GM21447 (cell line): Measurements from ENCODE around the gene COL18A1.
"Not testable (repeated sequence)": the region's sequence is repeated elsewhere in the genome, so short reads cannot be mapped to it uniquely, and the experiment has no call there.

Experiments used
- ATAC-seq: cut with Tn5 transposase; IDR thresholded peaks from one replicate; pipeline ENCODE4 v1.9.1; 2021; ENCODE audit not compliant: unreplicated experiment

COL18A1 gene

GRCh38 chr21:45551783-45552695 is 147.1 kb downstream of the COL18A1 start:
- no peak for ATAC-seq

GRCh38 chr21:45552696-45553391 is 147.9 kb downstream of the COL18A1 start:
- no peak for ATAC-seq

DNA sequence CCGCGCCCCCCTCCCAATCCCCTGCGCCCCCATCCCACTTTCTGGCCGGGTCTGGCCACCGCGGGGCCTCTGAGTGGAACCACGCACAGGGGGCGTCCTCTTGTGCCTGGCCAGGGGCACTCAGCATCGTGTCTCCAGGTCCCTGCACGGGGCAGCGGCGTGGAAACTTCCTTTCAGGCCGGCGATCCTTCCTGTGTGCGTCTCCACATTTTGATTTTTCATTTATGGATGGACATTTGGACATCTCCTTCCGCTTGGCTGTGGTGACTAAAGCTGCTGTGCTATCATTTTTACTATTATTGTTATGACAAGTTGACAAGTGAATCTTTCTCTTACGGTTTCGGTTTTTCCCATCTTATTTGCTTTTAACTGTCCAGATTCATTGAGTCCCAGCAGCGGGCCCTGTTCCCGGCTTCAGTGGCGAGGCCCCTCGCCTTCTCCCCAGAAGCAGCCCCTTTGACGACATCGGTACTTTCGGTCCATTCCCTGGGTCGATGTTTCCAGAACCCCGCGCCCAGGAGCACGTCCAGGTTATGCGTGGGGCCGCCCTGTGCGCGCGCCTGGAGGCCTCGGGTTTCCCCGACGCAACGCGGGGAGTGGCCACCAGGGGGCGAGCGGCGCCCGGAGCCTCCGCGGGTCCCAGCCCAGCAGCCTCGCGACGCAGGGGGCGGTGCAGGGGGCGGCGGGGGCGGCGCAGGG is 149.7 kb downstream of the COL18A1 start:
- ATAC-seq: peak; percentile 36

- ATAC-seq: no peak
Observed at GRCh38 chr21:45555251-45555556, 150.2 kb downstream of the COL18A1 start.

GRCh38 chr21:45555557-45556301 is 150.8 kb downstream of the COL18A1 start:
- no peak for ATAC-seq

DNA sequence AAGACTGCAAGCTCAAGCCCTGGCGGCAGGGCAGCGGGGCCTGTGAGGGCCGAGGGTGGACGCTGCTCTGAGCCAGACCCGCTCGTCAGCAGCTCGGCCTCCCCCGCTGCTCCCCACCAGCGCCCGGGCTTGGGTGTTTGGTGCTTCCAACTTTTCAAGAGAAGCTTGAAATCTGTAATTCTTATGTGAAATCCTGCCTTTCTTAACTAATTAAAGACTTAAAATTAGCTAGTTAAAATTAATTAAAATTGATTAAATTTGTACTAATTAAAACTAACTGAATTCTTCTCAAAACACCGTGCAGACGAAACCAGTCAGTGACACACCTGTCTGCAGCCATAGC is 151.3 kb downstream of the COL18A1 start:
- no peak for ATAC-seq

DNA sequence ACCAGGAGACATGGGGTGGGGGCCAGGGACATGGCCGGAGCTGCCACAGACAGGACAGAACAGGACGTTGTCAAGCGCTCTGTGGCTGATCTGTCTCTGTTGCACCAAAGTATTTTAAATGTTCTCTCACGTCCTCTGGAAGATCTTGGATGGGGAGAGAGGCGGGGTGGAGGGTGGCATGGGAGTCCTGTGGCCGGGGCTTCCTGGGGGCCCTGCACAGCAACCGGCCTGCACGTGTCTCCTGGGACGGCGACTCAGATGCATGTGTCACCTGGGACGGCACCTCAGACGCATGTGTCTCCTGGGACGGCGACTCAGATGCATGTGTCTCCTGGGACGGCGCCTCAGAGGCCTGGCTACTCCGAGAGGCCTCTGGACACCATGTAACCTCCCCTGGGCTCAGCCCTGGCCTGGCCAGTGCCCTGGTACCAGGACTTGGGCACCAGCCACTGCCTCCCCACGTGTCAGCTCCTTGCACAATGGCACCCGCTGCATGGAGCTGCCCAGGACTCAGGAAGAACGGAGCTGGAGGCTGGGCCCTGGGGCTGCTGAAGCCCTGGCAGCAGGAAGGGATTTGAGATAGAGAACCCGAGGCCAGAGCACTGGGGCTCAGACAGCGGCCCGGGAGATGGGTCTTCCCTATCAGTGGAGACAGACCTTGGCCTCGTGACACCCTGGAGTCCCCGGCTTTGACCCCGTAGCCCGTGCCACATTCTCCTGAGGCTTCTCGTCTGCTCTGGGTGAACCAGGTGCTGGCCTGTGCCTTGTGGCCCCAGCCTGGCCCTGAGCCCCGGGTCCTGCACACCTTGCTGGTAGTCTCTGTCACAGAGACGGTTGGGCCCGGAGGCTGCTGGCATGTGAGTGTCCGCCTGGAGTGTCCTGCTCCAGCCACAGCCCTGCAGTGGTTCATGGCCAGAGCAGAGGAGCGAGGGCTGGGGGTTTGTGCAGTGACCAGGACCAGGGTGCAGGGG is 152.0 kb downstream of the COL18A1 start:
- ATAC-seq: no peak

- ATAC-seq: no peak
Observed at GRCh38 chr21:45557616-45558043, 152.7 kb downstream of the COL18A1 start.

- no peak for ATAC-seq
Observed at GRCh38 chr21:45558044-45558721, 153.2 kb downstream of the COL18A1 start.

GRCh38 chr21:45559216-45560105 is 154.5 kb downstream of the COL18A1 start:
- no peak for ATAC-seq

DNA sequence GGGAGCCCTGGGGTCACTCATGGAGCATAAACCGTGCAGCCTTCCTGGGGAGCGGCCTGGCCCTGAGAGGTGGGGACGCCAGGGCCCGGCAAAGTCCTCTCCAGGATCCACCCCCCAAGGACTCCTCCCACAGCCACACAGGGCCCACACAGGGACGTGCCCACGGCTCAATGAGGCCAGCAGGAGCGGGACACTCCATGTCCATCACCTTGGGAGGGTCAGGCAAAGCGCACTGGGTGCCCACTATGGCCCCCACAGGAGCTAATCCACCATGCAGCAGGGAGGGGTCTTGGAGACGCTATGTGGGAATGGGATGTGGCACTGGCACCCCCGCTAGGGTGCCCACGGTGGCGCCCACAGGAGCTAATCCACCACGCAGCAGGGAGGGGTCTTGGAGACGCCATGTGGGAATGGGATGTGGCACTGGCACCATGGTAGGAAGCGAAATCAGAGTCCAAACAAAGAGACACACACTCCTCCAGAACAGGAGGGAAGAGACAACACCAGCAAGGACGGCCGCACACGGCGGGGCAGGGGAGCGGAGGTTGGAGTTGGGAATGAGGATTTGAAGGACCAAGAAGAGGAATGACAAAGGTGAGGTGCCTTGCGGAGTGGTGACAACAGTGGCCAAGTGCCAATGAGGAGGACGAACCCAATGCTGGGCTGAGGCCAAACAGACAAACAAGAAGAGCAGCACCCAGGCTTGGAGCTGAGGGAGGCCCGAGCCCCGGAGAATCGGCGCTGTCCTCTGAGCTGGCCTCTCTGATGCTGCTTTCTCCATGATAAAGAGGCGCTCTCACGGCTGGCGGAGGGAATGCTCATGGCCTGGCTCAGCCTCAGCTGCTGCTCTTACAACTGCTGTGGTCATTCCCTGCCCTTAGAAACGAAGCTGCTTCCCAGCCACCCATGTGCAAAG is 155.4 kb downstream of the COL18A1 start:
- no peak for ATAC-seq

DNA sequence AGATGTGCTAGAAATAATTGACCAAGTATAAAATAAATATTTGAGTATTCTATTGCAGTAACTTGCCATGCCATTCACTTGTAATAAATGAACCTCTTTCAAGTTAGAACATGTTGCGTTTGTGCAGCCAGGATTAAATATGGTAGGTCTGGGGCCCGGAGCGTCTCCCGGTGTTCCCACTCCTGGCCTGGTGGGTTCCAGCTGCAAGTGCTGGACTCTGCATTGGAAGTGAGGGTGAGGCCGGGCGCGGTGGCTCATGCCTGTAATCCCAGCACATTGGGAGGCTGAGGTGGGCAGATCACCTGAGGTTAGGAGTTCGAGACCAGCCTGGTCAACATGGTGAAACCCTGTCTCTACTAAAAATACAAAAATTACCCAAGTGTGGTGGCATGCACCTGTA is 156.3 kb downstream of the COL18A1 start:
- ATAC-seq: not testable (repeated sequence)

- ATAC-seq: no peak
Observed at GRCh38 chr21:45562402-45562801, 157.4 kb downstream of the COL18A1 start.

DNA sequence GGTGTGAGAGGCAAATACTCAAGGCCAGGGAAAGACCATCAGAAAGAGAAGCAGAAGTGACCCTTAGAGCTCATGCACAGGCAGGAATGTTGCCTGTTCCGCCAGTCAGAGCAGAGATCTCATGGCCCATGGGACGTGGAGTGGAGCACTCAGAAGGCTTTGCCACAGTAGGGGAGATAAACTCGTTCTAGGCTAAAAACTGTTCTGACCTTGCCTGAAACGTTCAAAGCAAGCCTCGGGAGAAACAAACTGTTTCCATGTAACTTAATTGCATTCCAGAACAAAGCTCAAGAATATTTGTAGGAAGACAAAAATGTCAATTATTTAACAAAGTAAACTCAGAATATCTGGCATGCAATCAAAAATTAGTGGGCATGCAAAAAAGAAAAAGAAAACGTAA is 158.0 kb downstream of the COL18A1 start:
- ATAC-seq: no peak
